Body of pancreas (tissue), 4 donors: Measurements from ENCODE around the gene C3orf20. TPM values are rescaled to one million over a fixed set of nuclear protein-coding genes. Genes with fewer than 3 reads are reported as not detected.

Source experiments
- ATAC-seq: fragments of 150-250 bp; one replicate; pipeline ENCODE4 v1.9.1; 2016
- DNase-seq, 4 donors: peaks; one replicate each; pipeline ENCODE4 v3.0.0-alpha.2; 2019
- H3K27ac ChIP-seq, 4 donors: fragments of 200-600 bp; sonication (generic); 1 replicate in 3 of 4; 2 replicates in 1 of 4; pipeline versions ENCODE4 v1.5.1 to v1.6.1; 2016 to 2019; ENCODE audit warnings: mild to moderate bottlenecking in 1 of 4, mixed read lengths in 1 of 4, moderate library complexity in 1 of 4
- H3K27me3 ChIP-seq, 2 donors: fragments of 200-600 bp; sonication (generic); one replicate each; pipeline ENCODE4 v1.6.0; 2016; ENCODE audit warnings: mild to moderate bottlenecking in 1 of 2
- H3K36me3 ChIP-seq, 2 donors: fragments of 200-600 bp; sonication (generic); replicated peaks in 1 of 2; 2 replicates each; pipeline ENCODE4 v1.5.1; 2016; ENCODE audit warnings: low read depth in 2 of 2; ENCODE audit not compliant: insufficient read depth in 1 of 2
- H3K4me1 ChIP-seq: fragments of 200-600 bp; sonication (generic); one replicate; pipeline ENCODE4 v1.6.0; 2016
- H3K4me3 ChIP-seq, 2 donors: fragments of 200-600 bp; sonication (generic); 1 replicate in 1 of 2; 2 replicates in 1 of 2; pipeline ENCODE4 v1.5.1; 2016 to 2019
- H3K9me3 ChIP-seq, 3 donors: fragments of 200-600 bp; sonication (generic); 1 replicate in 2 of 3; 2 replicates in 1 of 3; pipeline ENCODE4 v1.5.1; 2016
- CTCF ChIP-seq, 7 experiments: fragments of 450-650 bp in 4 of 7; fragments of 200-600 bp in 3 of 7; sonication (generic) in 3 of 7; IDR thresholded peaks; one replicate each; pipeline ENCODE4 v1.5.1; 2016 to 2019; ENCODE audit warnings: antibody characterized with exemption in 7 of 7
- POLR2A ChIP-seq, 3 donors: fragments of 450-650 bp; IDR thresholded peaks; one replicate each; pipeline ENCODE4 v1.6.1; 2016; ENCODE audit warnings: antibody characterized with exemption in 3 of 3, mild to moderate bottlenecking in 2 of 3
- WGBS, 2 donors: methylation state at CpG; one replicate each; pipeline ENCODE4 v1.1.5; 2017; 5-methylcytosine and 5-hydroxymethylcytosine counted together
- intact Hi-C: fragments of 100-400 bp; cut with DNase I; formaldehyde crosslinking; loops from one replicate; pipeline ENCODE4 v1.15.1; 2023
- total RNA-seq, 2 donors: library from RNA; depleted of rRNA; stranded (reverse); fragments of >200 nt; gene quantifications; one replicate each; pipeline ENCODE4 v1.1.0, GENCODE V29; 2016

C3orf20 gene
- total RNA-seq, 2 donors from 2014 or later: not detected

- intact Hi-C loops: no loop called here
- no peaks in the 10 kb centered on the region for H3K9me3 ChIP-seq
- TF ChIP-seq CTCF (IDR thresholded peaks at IDR 0.05) (no peak), POLR2A (IDR thresholded peaks at IDR 0.05) (no peak)
- ATAC-seq (no peak), DNase-seq (no peak)
- H3K4me3 ChIP-seq: no peak overlapping the region
- no peak overlapping the region for H3K27ac ChIP-seq
- H3K4me1 ChIP-seq: no peaks in the 10 kb centered on the region
- WGBS, 2 donors: 83 to 85% methylated on average over 8 to 9 of the region's 9 CpGs
- no peaks in the 10 kb centered on the region for H3K27me3 ChIP-seq
- H3K36me3 ChIP-seq: no peaks in the 10 kb centered on the region
Observed at GRCh38 chr3:14767245-14768051, 92.5 kb downstream of the C3orf20 start.

GRCh38 chr3:14768182-14768790, 93.3 kb downstream of the C3orf20 start:
- TF ChIP-seq CTCF (IDR thresholded peaks at IDR 0.05) (no peak), POLR2A (IDR thresholded peaks at IDR 0.05) (no peak)
- WGBS, 2 donors: 76 to 83% methylated on average over 8 to 11 of the region's 11 CpGs
- intact Hi-C loops: no loop called here
- no peaks in the 10 kb centered on the region for H3K4me1 ChIP-seq
- DNase-seq (no peak), ATAC-seq (no peak)
- H3K27me3 ChIP-seq: no peaks in the 10 kb centered on the region
- H3K27ac ChIP-seq: no peak overlapping the region
- no peaks in the 10 kb centered on the region for H3K36me3 ChIP-seq
- H3K9me3 ChIP-seq: no peaks in the 10 kb centered on the region
- no peak overlapping the region for H3K4me3 ChIP-seq

- WGBS, 2 donors: 56 to 73% methylated on average over 6 of the region's 6 CpGs
Observed at GRCh38 chr3:14768881-14769280, 93.9 kb downstream of the C3orf20 start.

GRCh38 chr3:14769544-14770325, 94.8 kb downstream of the C3orf20 start:
- no peak for ATAC-seq
- WGBS, 2 donors: 69 to 79% methylated on average over 11 of the region's 11 CpGs
- intact Hi-C loops: no loop called here
- no peaks in the 10 kb centered on the region for H3K36me3 ChIP-seq
- no peak for DNase-seq
- TF ChIP-seq CTCF (IDR thresholded peaks at IDR 0.05): no peak
- TF ChIP-seq POLR2A (IDR thresholded peaks at IDR 0.05): no peak
- H3K4me3 ChIP-seq: no peak overlapping the region
- no peaks in the 10 kb centered on the region for H3K4me1 ChIP-seq
- H3K9me3 ChIP-seq: no peaks in the 10 kb centered on the region
- no peak overlapping the region for H3K27ac ChIP-seq
- no peaks in the 10 kb centered on the region for H3K27me3 ChIP-seq

More at GRCh38 chr3:14768881-14769280, 93.9 kb downstream of the C3orf20 start:
- intact Hi-C loops: no loop called here
- no peak for TF ChIP-seq POLR2A (IDR thresholded peaks at IDR 0.05)
- TF ChIP-seq CTCF (IDR thresholded peaks at IDR 0.05): no peak
- no peak for DNase-seq
- no peaks in the 10 kb centered on the region for H3K27me3 ChIP-seq
- no peak overlapping the region for H3K4me3 ChIP-seq
- no peaks in the 10 kb centered on the region for H3K4me1 ChIP-seq
- no peaks in the 10 kb centered on the region for H3K9me3 ChIP-seq
- no peak overlapping the region for H3K27ac ChIP-seq
- H3K36me3 ChIP-seq: no peaks in the 10 kb centered on the region
- no peak for ATAC-seq
